HG02981 (cell line): Measurements from ENCODE around the gene EIF1AD.
"Not testable (repeated sequence)": the region's sequence is repeated elsewhere in the genome, so short reads cannot be mapped to it uniquely, and the experiment has no call there.

ENCODE experiments used
- ATAC-seq: cut with Tn5 transposase; IDR thresholded peaks from one replicate; pipeline ENCODE4 v1.9.1; 2021; ENCODE audit warnings: mild to moderate bottlenecking, moderate library complexity; ENCODE audit not compliant: unreplicated experiment

EIF1AD gene, protein sequence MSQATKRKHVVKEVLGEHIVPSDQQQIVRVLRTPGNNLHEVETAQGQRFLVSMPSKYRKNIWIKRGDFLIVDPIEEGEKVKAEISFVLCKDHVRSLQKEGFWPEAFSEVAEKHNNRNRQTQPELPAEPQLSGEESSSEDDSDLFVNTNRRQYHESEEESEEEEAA

GRCh38 chr11:66001942-66002647, at the start of gene EIF1AD, which contains the start of gene BANF1:
Gene EIF1AD (minus strand): TSS chr11:66002157. CDS start chr11:66000389, 1,768 bp downstream.
Gene BANF1 (plus strand): TSS chr11:66002503. CDS start chr11:66003251, 748 bp downstream.
- ATAC-seq, result peak; percentile 85

DNA sequence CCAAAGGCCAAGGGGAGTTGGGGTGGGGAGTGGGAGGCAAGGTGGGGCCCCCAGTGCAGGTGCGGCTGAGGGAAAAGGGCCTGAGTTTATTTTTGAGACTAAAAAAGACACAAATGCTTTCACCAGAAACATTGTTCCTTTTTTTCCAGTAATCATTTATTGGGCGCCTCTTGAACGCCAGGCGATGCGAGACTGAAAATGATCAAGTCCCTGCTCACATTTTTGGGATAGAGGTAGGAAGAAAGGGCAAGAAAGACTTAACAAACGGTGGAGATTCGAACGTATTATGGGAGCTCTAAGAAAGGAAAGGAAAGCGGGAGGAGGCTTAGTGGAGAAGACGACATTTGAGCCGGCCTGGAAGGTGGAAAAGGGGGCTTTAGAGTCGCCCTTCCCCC, 49.4 kb upstream of the EIF1AD start:
- no peak for ATAC-seq

GRCh38 chr11:66050581-66051231, 48.7 kb upstream of the EIF1AD start:
- no peak for ATAC-seq

- no peak for ATAC-seq
Measured at GRCh38 chr11:66048547-66049323, 46.8 kb upstream of the EIF1AD start, which contains the start of gene GAL3ST3. Gene GAL3ST3 (minus strand): TSS chr11:66049161. CDS start chr11:66045415, 3,746 bp downstream.

DNA sequence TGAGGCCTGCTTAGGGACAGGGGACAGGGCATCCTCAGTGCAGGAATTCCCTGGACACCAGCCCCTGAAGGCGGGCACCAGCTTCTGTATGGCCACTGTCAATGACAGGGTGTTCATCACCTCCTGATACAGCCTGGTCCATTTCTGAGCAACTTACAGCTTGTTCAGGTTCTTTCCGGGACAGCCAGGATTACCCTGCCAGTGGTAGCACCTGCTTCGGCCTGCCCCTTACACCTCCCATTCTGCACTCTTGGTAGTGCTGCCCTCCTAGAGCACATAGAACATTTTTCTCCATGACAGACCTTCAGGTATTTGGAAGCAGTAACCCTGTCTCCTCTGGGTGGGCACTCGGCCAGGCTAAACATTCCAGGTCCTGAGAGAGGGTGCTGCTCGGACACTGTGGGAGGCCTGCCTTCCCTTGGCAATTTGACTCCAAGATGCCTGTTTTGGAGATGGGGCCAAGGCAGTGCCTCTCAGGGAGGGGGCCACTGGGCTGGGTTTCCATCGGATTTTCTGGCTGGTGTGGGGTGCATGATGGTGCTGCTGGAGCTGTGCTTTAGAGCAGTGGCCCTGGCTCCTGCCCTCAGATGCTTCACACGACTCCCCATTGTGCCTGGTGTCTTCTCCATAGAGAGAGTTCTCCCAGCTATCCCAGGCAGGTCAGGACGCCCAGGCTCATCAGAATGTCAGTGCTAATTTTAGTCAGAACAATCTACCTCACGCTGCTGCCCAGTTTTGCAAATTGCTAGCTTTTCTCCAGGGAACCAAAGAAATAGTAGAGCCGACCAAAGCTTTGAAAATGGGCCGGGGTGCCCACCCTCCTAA, 45.8 kb upstream of the EIF1AD start:
- no peak for ATAC-seq

GRCh38 chr11:66046901-66047300, 44.9 kb upstream of the EIF1AD start:
- no peak for ATAC-seq

GRCh38 chr11:66045177-66045639, 43.3 kb upstream of the EIF1AD start:
- peak; percentile 55 for ATAC-seq

- ATAC-seq, result no peak
Measured at GRCh38 chr11:66044757-66045156, 42.8 kb upstream of the EIF1AD start.

DNA sequence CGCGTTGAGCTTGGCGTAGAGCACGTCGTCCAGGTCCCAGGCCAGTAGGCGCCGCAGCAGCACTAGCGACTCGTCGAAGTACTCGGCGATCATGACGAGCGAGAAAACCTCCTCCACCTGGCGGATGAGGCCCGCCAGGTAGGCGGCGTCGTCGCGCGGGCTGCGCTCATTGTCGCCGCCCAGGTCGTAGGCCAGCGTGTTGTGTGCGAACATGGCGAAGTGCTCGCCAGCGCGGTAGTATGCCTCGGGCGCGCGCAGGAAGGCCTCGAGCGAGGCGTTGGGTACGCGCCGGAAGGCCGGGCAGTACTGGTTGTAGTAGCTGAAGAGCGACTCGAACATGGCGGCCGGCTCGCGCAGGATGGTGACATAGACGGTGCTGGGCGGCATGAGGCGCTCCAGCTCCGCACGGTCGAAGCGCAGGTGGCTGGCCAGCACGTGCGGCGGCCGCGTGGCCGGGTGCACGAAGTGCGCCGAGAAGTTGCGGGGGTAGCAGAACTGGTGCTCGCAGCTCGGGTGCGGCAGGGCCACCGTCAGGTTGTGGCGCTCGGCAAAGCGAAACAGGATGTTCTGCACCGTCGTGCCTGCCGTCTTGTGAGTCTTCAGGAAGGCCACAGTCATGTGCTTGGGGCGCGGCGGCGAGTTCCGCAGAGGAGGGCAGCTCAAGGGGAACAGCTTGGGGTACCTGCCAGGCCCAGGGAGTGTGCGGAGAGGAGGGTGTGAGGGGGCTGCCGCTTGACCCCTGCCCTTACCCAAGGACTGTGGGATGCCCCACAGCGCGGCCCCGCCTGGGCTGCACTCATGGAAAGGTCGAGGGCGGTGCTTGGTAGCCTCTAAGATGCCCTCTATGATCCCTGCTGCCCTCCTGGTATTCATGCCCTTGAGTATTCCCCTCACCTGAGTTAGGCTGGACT, 41.3 kb upstream of the EIF1AD start:
- no peak for ATAC-seq

GRCh38 chr11:66042227-66042995, 40.5 kb upstream of the EIF1AD start:
- no peak for ATAC-seq

- no peak for ATAC-seq
Measured at GRCh38 chr11:66039765-66040164, 37.8 kb upstream of the EIF1AD start.

GRCh38 chr11:66037327-66037726, 35.4 kb upstream of the EIF1AD start:
- no peak for ATAC-seq

GRCh38 chr11:66036334-66036710, 34.4 kb upstream of the EIF1AD start:
- no peak for ATAC-seq

DNA sequence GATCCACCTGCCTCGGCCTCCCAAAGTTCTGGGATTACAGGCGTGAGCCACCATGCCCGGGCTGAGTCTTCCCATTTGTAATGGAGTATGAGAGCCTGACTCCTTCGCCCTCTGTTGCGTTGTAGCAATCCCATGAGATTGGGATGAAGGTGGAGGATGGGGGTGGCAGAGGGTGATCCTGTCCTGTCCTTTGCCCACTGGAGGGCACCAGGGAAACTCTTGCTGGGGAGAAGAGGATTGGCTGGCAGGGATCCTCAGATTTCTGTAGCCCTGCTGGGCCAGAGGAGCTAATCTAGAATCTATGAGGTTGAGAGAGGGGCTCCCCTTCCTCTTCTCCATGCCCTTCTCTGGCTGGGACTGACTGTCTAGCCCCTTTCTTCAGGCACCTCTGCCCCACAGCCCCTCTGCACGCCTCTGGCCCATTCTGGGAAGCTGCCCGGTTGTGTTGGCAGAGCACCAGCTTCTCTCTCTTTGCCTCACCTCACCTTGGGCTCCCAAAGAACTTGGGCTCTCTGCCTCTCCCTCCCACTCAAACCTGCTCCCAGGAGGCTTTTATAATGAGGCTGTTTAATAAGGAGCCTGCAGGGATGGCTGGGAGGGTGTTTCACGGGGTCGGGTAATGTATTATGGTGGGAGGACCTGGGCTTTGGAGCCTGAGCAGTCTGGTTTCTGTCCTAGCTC, 33.8 kb upstream of the EIF1AD start:
- ATAC-seq, result no peak

DNA sequence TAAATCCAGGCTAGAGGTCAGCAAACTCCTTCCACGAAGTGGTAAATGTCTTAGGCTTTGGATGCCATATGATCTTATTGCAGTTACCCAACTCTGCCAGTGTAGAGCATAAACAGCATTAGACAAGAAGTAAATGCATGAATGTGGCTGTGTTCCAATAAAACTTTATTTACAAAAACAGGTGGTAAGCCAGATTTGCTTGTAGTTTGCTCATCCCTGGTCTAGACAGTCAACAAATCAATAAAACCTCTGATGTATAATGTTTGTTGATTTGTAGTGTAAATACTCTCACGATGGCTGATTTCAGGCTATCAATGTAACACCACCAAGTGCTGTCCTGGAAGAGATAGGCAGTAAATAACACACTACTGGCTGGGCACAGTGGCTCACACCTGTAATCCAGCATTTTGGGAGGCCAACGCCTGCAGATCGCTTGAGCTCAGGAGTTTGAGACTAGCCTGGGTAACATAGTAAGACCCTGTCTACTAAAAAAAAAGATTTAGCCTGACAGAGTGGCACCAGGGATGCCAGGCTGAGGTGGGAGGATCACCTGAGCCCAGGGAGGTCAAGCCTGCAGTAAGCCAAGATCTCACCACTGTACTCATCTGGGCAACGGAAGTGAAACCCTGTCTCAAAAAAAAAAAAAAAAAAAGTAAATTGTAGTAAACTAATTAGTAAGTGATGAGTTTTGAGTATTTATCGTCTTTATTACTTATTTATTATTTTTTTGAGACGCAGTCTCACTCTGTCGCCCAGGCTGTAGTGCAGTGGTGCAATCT, 31.2 kb upstream of the EIF1AD start:
- ATAC-seq, result no peak

- no peak for ATAC-seq
Measured at GRCh38 chr11:66026017-66026529, 24.1 kb upstream of the EIF1AD start, which contains the start of gene CATSPER1. Gene CATSPER1 (minus strand): TSS chr11:66026479. CDS start chr11:66026379, 100 bp downstream.

- not testable (repeated sequence) for ATAC-seq
Measured at GRCh38 chr11:66023186-66023440, 21.2 kb upstream of the EIF1AD start.
